ENCODE measurements around the gene MAT1A.

Gene MAT1A

DNA sequence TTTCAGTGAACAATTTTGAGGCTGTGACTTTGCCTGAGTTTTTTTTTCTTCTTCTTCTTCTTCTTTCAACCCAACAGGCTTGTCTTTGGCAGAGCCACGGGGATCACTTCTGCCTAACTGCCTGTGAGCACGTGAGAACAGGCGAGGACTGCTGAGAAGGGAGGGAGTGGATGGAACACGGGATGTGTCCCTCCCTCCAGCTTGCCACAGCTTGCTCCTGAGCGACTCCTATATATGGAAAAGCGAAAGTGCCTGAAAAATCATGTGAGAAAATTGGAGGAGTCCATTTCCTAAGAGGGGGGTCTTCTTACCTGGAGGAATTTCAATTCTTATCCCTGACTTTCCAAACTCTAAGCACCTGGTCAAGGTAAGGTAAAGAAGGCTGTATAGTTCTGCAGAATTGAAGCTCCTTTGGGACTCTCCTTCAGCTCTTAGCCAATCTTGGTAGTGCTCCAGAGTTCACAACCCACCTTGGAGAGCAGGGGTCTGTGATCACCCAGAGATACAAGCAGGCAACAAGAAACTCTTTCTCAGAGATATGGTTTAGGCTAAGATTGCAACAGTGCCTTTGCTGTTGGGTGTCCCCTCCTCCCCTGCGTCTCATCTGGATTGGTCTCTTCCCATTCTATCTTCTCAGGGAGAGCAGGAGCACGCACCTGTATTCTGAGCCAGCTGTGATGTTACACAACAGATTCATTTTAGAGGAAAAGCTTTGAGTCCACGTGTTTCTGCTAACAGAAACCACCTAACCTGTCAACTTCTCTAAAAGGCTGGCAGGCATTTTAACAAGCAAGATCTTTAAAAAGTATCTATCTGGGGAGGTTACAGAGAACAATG is at the start of gene MAT1A:
MAT1A (minus strand) TSS at position 208 of the 837 bp plus-strand sequence. CDS start 235 bp downstream, outside the sequence.
- TF ChIP-seq TCF12 (IDR thresholded peaks at IDR 0.05; ENCODE audit: low read depth): no peak
- no peak for TF ChIP-seq RAD21 (IDR thresholded peaks at IDR 0.05; ENCODE audit: low read depth)
- no peak for TF ChIP-seq CREB1 (IDR thresholded peaks at IDR 0.05; ENCODE audit: low read depth)
- no peak for TF ChIP-seq FOXM1 (IDR thresholded peaks at IDR 0.05; ENCODE audit: borderline replicate concordance, low read depth)
- TF ChIP-seq CEBPB (IDR thresholded peaks at IDR 0.05): peak; percentile 68
- TF ChIP-seq, protein P1, sequence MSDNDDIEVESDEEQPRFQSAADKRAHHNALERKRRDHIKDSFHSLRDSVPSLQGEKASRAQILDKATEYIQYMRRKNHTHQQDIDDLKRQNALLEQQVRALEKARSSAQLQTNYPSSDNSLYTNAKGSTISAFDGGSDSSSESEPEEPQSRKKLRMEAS (IDR thresholded peaks at IDR 0.05): peak; percentile 83
- TF ChIP-seq, protein P2, sequence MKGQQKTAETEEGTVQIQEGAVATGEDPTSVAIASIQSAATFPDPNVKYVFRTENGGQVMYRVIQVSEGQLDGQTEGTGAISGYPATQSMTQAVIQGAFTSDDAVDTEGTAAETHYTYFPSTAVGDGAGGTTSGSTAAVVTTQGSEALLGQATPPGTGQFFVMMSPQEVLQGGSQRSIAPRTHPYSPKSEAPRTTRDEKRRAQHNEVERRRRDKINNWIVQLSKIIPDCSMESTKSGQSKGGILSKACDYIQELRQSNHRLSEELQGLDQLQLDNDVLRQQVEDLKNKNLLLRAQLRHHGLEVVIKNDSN (IDR thresholded peaks at IDR 0.05): 0 out of 2 replicates have a peak, but pooled peaks have one; percentile 14

DNA sequence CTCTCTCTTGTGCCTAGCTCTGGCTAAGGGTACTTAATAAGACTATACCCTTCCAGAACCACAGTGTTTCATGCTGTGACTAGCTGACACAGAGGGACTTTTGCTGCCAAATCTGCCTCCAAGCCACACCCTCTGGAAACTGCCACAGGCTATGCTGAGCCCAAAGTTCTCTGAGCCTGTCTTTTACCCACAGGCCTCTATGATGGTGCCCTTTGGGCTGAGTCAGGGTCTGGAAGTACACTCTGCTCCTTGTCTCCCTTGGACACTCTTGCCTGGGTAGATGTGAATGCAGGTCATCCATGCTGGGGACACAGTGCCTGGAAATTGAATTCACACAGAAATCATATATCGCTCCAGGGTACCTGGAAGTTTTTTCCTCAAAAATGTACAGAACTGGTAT is 44.5 kb upstream of the MAT1A start:
- TF ChIP-seq RAD21 (IDR thresholded peaks at IDR 0.05; ENCODE audit: low read depth): no peak

DNA sequence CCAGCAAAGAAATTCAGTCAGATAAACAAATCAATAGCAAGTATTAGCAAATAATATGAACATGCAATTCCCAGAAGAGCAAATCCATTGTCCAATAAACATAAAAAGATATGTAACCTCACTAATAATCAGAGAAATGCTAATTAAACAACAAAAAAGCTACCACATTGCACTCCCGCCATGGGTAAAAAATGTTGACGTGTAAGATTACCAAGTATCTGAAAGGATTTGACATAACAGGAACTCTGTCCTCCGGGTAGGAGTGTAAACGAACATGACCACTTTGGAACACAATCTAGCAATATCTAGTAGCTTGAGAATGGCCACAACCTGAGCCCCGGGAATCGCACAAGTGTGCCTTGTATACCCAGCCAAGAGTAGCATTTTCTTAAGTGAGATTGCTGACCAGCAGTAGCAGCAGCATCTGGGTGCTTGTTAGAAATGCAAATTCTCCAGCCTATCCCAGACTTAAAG is 35.5 kb upstream of the MAT1A start:
- no peak for TF ChIP-seq TEAD4 (IDR thresholded peaks at IDR 0.05)
- TF ChIP-seq FOXM1 (IDR thresholded peaks at IDR 0.05; ENCODE audit: borderline replicate concordance, low read depth): no peak
- TF ChIP-seq NFIC (IDR thresholded peaks at IDR 0.05): no peak

DNA sequence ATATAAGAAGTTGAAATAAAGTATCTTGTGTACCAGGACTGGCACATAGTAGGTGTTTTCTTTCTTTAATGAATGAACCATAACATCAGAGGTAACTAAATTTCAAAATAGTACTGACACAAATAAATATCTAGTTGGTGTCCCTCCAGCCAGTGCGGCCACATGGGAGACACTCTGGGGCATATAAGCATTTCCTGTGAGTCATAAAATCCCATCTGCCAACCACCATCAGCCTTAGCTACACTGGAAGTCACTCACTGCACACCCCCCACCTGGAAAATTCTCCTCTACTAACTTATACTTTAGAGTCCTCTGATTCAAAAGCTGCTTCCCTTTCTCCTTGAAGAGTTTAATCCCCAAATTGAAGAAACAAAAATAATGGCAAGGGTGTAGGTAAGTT is 34.6 kb upstream of the MAT1A start:
- TF ChIP-seq RAD21 (IDR thresholded peaks at IDR 0.05; ENCODE audit: low read depth): no peak
- no peak for TF ChIP-seq CEBPB (IDR thresholded peaks at IDR 0.05)
- no peak for TF ChIP-seq EP300 (IDR thresholded peaks at IDR 0.05; ENCODE audit: borderline replicate concordance)
- TF ChIP-seq, protein P1 (IDR thresholded peaks at IDR 0.05): no peak
- TF ChIP-seq CREB1 (IDR thresholded peaks at IDR 0.05; ENCODE audit: low read depth): no peak
- no peak for TF ChIP-seq YY1 (IDR thresholded peaks at IDR 0.05; ENCODE audit: low read depth)
- no peak for TF ChIP-seq TAF1 (IDR thresholded peaks at IDR 0.05; ENCODE audit: low read depth)
- TF ChIP-seq TCF12 (IDR thresholded peaks at IDR 0.05; ENCODE audit: low read depth): no peak

DNA sequence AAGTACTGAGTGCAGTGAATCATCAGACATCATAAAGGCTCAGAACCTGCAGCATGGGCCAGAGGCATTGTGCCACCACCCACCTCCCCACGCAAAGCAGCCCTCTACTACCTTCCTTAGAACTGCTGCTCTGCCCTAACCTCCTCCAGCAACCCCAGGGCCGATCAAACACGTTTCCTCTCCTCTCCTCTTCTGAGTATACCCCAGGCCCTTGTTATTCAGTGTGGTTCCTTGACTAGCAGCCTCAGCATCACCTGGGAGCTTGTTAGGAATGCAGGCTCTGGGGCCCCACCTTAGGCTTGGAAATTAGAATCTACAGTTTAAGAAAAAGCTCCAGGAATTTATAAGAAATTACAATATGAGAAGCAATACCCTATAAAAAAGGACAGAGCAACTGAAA is 33.9 kb upstream of the MAT1A start:
- TF ChIP-seq RAD21 (IDR thresholded peaks at IDR 0.05; ENCODE audit: low read depth) (no peak), EGR1 (IDR thresholded peaks at IDR 0.05) (no peak), ZBTB7A (IDR thresholded peaks at IDR 0.05; ENCODE audit: low read depth) (no peak), CREB1 (IDR thresholded peaks at IDR 0.05; ENCODE audit: low read depth) (no peak), TAF1 (IDR thresholded peaks at IDR 0.05; ENCODE audit: low read depth) (no peak), YY1 (IDR thresholded peaks at IDR 0.05; ENCODE audit: low read depth) (no peak)
- TF ChIP-seq, protein P2 (IDR thresholded peaks at IDR 0.05): no peak
- TF ChIP-seq, protein P3, sequence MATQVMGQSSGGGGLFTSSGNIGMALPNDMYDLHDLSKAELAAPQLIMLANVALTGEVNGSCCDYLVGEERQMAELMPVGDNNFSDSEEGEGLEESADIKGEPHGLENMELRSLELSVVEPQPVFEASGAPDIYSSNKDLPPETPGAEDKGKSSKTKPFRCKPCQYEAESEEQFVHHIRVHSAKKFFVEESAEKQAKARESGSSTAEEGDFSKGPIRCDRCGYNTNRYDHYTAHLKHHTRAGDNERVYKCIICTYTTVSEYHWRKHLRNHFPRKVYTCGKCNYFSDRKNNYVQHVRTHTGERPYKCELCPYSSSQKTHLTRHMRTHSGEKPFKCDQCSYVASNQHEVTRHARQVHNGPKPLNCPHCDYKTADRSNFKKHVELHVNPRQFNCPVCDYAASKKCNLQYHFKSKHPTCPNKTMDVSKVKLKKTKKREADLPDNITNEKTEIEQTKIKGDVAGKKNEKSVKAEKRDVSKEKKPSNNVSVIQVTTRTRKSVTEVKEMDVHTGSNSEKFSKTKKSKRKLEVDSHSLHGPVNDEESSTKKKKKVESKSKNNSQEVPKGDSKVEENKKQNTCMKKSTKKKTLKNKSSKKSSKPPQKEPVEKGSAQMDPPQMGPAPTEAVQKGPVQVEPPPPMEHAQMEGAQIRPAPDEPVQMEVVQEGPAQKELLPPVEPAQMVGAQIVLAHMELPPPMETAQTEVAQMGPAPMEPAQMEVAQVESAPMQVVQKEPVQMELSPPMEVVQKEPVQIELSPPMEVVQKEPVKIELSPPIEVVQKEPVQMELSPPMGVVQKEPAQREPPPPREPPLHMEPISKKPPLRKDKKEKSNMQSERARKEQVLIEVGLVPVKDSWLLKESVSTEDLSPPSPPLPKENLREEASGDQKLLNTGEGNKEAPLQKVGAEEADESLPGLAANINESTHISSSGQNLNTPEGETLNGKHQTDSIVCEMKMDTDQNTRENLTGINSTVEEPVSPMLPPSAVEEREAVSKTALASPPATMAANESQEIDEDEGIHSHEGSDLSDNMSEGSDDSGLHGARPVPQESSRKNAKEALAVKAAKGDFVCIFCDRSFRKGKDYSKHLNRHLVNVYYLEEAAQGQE (IDR thresholded peaks at IDR 0.05; ENCODE audit: low read depth): no peak

DNA sequence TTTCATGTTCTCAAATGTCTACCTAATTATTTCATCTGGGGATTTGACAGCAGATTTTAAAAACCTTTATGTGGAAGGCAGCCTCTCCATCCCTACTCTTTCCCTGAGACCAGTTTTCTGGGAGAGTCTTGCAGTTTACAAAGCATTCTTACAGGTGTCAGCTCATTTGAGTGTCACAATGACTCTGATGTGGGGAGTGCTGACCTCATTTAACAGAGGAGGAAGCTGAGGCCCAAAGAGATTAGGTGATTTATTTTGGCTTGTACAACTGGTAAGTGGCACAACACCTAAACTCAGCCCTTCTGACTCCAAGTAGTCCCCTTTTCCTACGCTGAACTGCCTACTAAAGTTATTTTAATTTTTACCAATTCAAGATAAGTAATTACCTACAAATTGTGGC is 33.3 kb upstream of the MAT1A start:
- TF ChIP-seq NFIC (IDR thresholded peaks at IDR 0.05) (no peak), TEAD4 (IDR thresholded peaks at IDR 0.05) (no peak), TAF1 (IDR thresholded peaks at IDR 0.05; ENCODE audit: low read depth) (no peak), CEBPB (IDR thresholded peaks at IDR 0.05) (no peak), ZBTB7A (IDR thresholded peaks at IDR 0.05; ENCODE audit: low read depth) (no peak), TCF12 (IDR thresholded peaks at IDR 0.05; ENCODE audit: low read depth) (no peak), CREB1 (IDR thresholded peaks at IDR 0.05; ENCODE audit: low read depth) (no peak)
- TF ChIP-seq, protein P3 (IDR thresholded peaks at IDR 0.05; ENCODE audit: low read depth): no peak
